ENCODE data around the gene VSIG4.

- TF ChIP-seq POLR2A (IDR thresholded peaks at IDR 0.05; ENCODE audit: control extremely low read depth in 1 of 2, low read depth in 2 of 2, low read length in 2 of 2) (no peak), CTCF (IDR thresholded peaks at IDR 0.05; ENCODE audit: control extremely low read depth in 1 of 3, insufficient read depth in 1 of 3, low read depth in 1 of 3, low read length in 3 of 3) (no peak), EP300 (IDR thresholded peaks at IDR 0.05; ENCODE audit: borderline replicate concordance in 1 of 2, low read depth in 2 of 2, low read length in 2 of 2) (no peak), E2F6 (IDR thresholded peaks at IDR 0.05) (no peak)
- TF ChIP-seq, protein P1, sequence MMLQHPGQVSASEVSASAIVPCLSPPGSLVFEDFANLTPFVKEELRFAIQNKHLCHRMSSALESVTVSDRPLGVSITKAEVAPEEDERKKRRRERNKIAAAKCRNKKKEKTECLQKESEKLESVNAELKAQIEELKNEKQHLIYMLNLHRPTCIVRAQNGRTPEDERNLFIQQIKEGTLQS (IDR thresholded peaks at IDR 0.05; ENCODE audit: insufficient read depth, low read depth, low read length), result no peak
Observed at GRCh38 chrX:66076801-66077200, 36.9 kb upstream of the VSIG4 start.

Data from H1 (cell line).